NCI-H1048 (cell line): ENCODE measurements around the gene SLC35B4.
"Not testable (repeated sequence)": the region's sequence is repeated elsewhere in the genome, so short reads cannot be mapped to it uniquely, and the experiment has no call there.

Experiments
- DNase-seq: peaks from one replicate; lab custom pipeline; 2025; lab: John Stamatoyannopoulos, UW

Gene SLC35B4

GRCh38 chr7:134331393-134331792, 14.7 kb upstream of the SLC35B4 start:
- DNase-seq: no peak

DNA sequence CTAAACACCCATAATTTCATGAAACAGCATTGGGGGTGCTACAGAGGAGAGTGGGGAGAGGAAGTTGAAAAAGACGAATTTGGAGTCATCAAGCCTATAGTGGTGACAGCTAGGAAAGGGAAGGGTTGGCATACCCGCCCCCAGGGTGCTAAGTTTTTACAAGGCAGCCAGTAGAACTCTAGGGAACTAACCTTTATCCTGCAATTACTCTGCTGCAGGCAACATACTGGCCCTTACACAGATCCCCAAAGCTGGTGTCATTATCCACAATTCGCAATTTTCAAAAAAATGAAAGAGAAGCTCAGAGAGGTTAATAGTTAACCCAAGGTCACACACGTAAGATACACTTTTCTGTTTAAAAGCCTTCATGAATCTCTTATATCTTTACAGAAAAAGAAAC, 14.2 kb upstream of the SLC35B4 start:
- DNase-seq: no peak

- DNase-seq: no peak
Measured at GRCh38 chr7:134329614-134330346, 13.1 kb upstream of the SLC35B4 start.

DNA sequence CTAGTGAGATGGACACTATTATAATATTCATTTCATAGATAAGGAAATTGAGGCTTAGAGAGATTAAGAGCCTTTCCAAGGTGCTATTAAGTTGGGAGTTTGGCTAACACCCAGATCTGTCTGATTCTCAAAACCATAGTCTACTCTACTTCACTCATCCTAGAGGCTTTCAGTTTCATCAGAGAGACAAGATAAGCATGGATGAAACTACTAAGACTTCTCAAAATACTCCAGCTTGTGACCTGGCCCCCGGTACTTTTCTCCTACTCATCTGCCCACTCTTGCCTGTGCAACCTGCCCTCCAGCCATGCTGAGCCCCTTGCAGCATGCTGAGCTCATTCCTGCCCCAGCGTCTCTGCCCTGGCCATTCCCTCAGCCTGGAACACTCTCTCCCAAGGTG, 12.2 kb upstream of the SLC35B4 start:
- no peak for DNase-seq

- no peak for DNase-seq
Measured at GRCh38 chr7:134327896-134328295, 11.2 kb upstream of the SLC35B4 start.

DNA sequence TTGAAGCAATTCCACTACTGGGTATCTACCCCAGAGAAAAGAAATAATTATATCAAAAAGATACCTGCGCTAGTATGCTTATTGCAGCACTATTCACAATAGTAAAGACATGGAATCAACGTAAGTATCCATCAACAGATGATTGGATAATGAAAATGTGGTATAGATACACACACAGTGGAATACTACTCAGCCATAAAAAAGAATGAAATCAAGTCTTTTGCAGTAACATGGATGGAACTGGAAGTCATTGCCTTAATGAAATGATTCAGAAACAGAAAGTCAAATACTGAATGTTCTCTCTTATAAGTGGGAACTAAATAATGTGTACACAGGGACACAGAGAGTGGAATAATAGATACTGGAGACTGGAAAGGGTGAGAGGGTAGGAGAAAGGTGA, 7.4 kb upstream of the SLC35B4 start:
- no peak for DNase-seq

DNA sequence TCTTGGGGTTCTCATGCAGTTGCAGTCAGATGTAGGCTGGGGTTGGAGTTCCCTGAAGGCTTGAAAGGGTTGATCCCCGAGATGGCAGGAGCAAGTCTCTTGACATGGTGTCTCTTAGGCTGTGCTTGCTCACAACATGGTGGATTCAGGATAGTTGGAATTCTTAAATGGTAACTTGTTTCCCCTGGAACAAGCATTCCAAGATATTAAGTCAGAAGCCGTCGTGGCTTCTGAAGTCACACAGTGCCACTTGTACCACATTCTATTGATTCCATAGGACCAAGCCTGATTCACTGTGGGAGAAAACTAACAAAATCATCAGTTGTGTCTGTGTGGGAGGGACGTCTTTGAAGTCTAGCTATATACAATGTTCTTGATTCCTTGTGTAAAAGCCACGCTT, 3.5 kb upstream of the SLC35B4 start:
- no peak for DNase-seq

DNA sequence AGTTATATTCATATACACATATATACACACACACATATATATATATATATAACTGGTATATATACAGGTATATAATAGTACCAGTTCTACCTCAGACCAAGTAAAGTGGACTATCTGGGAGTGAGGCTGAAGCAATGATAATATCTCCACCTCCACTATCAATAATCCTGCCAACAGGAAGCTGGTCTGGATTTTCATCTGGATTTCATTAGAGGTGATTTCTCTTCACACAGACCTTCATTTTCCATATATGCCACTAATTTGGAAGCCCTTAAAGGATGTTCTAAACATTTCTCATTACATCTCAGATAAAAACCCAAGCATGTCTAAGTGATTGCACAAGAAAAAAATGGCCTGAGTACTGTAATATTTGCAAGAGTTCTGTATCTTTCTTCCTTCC, 1.7 kb upstream of the SLC35B4 start:
- no peak for DNase-seq

GRCh38 chr7:134317434-134317833, 704 bp upstream of the SLC35B4 start:
- DNase-seq: no peak

- no peak for DNase-seq
Measured at GRCh38 chr7:134315679-134316538, 821 bp downstream of the SLC35B4 start.

- DNase-seq: no peak
Measured at GRCh38 chr7:134313543-134313942, 3.2 kb downstream of the SLC35B4 start.

- no peak for DNase-seq
Measured at GRCh38 chr7:134312717-134313116, 4.0 kb downstream of the SLC35B4 start.

DNA sequence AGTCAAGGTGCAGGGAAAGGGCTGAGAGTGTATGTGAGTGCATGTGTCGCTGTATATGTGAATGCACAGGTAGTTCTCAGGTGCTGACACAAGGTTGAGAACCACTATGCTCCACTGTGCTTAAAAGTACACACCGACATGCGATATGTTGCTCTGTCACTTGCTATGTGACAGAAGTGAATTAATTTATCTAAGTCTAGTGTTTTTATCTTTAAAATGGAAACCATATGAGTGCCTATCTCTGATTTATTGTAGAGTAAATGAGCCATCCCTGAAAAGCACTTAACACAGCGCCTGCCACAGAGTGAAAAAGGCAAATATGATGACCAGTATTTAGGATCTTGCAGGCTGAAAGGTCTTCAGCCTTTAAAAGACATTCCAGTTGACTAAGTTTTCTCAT, 4.9 kb downstream of the SLC35B4 start:
- DNase-seq: no peak

- no peak for DNase-seq
Measured at GRCh38 chr7:134308548-134308947, 8.2 kb downstream of the SLC35B4 start.

DNA sequence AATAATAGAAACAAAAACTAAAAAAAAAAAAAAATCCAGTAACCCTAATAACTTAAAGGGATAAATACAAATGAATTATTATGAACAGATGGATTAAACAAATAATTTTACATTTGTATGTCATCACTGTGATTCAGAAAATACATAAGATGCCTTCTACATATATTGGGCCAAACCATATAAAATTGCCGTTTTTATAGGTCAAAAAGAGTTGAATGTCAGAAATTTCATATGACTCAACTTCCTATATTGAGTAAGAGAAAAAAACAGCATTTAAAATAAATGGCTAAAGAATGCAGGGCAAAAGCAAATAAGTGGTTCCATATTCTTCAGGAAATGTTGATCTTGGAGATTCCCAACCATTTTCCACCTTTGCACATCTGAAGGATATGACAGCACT, 9.4 kb downstream of the SLC35B4 start:
- DNase-seq: no peak

GRCh38 chr7:134302120-134302519, 14.6 kb downstream of the SLC35B4 start:
- DNase-seq: no peak

- DNase-seq: no peak
Measured at GRCh38 chr7:134301592-134301991, 15.1 kb downstream of the SLC35B4 start.

DNA sequence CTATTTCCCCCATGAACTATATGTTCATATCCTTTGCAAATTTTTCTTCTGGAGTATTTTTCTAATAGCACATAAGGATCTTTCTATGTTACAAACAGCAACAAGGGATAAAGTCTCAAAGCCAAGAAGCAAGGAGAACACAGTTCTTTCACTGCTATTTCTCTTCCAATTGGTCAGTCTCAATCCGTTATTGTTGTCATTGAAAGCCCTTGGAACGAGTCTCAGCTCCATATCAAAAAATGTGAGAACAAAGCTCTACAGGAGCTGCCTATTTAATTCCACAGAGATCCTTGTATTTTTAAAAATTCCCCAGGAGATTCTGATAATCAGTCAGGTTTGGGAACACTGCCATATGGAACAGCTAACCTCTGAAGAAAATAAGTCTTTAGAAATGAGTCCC, 15.7 kb downstream of the SLC35B4 start:
- DNase-seq: no peak

GRCh38 chr7:134298902-134299683, 17.6 kb downstream of the SLC35B4 start:
- peak; percentile 38 for DNase-seq

DNA sequence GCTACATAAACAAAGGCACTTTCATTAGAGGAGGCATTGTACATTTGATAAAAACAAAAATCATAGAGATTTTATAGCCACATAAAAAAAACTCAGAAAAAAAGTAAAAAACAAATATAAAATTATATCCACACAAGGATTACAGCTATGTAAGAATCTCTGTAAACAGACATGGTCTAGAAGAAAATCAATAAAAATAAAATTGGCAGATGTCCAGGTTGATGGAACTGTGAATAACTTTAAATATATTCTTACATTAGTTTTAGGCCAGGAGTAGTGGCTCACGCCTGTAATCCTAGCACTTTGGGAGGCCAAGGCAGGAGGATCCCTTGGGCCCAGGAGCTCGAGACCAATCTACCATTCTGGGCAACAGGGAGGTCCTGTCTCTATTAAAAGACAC, 19.2 kb downstream of the SLC35B4 start:
- DNase-seq: no peak

DNA sequence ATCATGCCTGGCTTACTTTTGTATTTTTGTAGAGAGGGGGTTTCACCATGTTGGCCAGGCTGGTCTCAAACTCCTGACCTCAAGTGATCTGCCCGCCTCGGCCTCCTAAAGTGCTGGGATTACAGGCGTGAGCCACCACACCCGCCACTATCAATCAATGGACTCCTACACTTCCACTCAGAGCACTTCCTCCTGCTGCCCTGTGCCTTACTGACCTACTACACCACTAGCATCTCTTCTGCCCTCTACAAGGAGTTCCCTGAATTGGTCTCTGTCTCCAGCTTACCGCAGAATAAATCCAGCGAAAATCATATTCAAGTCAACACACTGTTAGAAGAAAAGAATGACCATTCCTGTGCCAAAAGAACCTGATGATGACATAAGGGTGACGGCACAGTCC, 20.7 kb downstream of the SLC35B4 start:
- DNase-seq: not testable (repeated sequence)

DNA sequence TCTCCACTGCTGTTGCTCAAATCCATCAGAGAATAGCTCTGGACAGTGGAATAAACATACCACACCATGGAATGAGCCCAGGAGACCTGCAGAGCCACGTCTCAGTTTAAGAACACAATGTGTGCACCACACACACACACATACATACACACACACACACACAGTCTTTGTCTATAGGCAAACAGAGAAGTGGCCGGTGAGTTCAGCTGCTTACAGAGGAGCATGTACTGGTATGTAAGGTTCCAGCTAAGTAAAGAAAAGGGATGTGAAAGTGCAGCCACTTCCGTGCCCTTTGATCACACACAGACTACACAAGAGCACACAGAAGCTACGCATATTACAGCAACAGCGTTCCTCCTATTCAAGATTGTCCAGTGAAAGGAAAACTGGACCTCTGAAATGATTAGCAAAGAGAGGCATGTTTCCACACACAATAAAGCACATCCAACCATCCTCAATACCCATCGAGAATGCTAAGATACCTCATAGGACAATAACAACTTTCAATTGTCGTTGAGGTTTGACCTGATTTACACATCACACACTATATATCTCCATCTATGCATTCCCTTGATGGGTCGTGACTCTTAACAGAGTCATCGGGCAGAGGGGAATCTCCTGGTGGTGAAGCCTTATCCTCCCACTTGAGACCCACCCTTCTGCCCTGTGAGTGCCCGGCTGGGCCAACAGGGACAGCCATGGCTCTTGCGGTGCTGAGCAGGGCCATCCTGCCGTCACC, 23.6 kb downstream of the SLC35B4 start:
- DNase-seq: no peak
